MCF 10A (cell line): ENCODE data around the gene DSC2. TPM values are rescaled to one million over a fixed set of nuclear protein-coding genes. Genes with fewer than 3 reads are reported as not detected.

Source experiments
- BruUV-seq: library from RNA; stranded (reverse); fragments of 400-500 nt; replicated peaks from 2 replicates; lab custom pipeline; 2021; lab: Mats Ljungman, UMichigan
- CTCF ChIA-PET: fragments of 300-600 bp; sonication (Branson Sonifier 250); formaldehyde crosslinking; extraction: SDS; loops from one replicate; lab custom pipeline; 2021; ENCODE audit warnings: antibody characterized with exemption, inconsistent platforms; lab: Yijun Ruan, JAX
- POLR2A ChIA-PET: fragments of 300-600, 350-650 bp; sonication (Branson Sonifier 250); formaldehyde crosslinking; extraction: SDS; loops from one replicate; lab custom pipeline; 2020; ENCODE audit warnings: antibody characterized with exemption, inconsistent platforms; lab: Yijun Ruan, JAX
- DNase-seq: peaks from one replicate; pipeline ENCODE4 v3.0.0-alpha.2; 2018; ENCODE audit not compliant: unreplicated experiment
- H3K27ac Mint-ChIP-seq: one replicate; pipeline ENCODE4 v1.8.0; 2022; ENCODE audit warnings: mild to moderate bottlenecking, low read depth, mixed read lengths; ENCODE audit not compliant: unreplicated experiment
- H3K27me3 Mint-ChIP-seq: one replicate; pipeline ENCODE4 v1.8.0; 2022; ENCODE audit warnings: mixed read lengths; ENCODE audit not compliant: insufficient read depth, unreplicated experiment
- H3K36me3 Mint-ChIP-seq: one replicate; pipeline ENCODE4 v1.8.0; 2022; ENCODE audit warnings: mild to moderate bottlenecking, moderate library complexity, mixed read lengths; ENCODE audit not compliant: insufficient read depth, unreplicated experiment
- H3K4me1 Mint-ChIP-seq: one replicate; pipeline ENCODE4 v1.8.0; 2022; ENCODE audit warnings: mixed read lengths; ENCODE audit not compliant: insufficient read depth, unreplicated experiment
- H3K4me3 Mint-ChIP-seq: one replicate; pipeline ENCODE4 v1.8.0; 2022; ENCODE audit warnings: mild to moderate bottlenecking, moderate library complexity, mixed read lengths; ENCODE audit not compliant: unreplicated experiment
- H3K9me3 Mint-ChIP-seq: one replicate; pipeline ENCODE4 v1.8.0; 2022; ENCODE audit warnings: mixed read lengths; ENCODE audit not compliant: unreplicated experiment
- intact Hi-C: fragments of 100-400 bp; cut with micrococcal nuclease; formaldehyde crosslinking; loops from 2 replicates; pipeline ENCODE4 v1.14.1; 2022
- total RNA-seq: library from RNA; stranded (reverse); gene quantifications from 2 replicates; pipeline ENCODE4 v1.2.3, GENCODE V29; 2022
- TF ChIP-seq, protein P1 (sequence below): fragments of 200-600 bp; IDR thresholded peaks from one replicate; pipeline ENCODE4 v1.8.0; 2022; ENCODE audit warnings: antibody characterized with exemption, mild to moderate bottlenecking; ENCODE audit not compliant: unreplicated experiment

The DSC2 gene
- total RNA-seq, 1 experiment from 2014 or later: 11.3 TPM

DNA sequence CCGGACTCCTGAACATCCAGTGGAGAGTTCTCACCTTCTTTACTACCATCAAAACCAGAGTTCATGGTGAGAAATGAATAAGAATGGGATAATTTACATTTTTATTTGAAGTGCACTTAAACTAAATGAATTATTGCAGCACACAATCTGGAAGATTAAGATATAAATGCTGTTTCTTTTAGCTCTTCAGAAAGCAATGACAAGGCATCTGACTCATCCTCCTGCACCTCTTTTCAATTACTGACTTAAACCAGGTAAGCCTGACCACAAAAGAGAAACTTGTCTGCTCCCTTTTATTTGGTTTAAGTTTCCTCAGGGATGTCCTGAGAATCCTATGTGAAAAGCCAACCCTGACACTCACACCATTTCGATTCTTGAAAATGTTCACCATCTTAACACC is 720 bp upstream of the DSC2 start:
- Mint-ChIP-seq H3K27ac (no peak overlapping the region), H3K4me1 (peaks cover 30% of the 10 kb centered on the region), H3K27me3 (no peaks in the 10 kb centered on the region), H3K9me3 (no peaks in the 10 kb centered on the region), H3K4me3 (peak overlapping the region; percentile 82), H3K36me3 (no peaks in the 10 kb centered on the region)
- BruUV-seq: no TSS peak
- intact Hi-C loops: loop anchor here (5.0 to 10.0 kb wide), 2 partner anchors 139 to 322 kb away; no protein-coding TSS in a partner anchor
- peak; percentile 38 for DNase-seq
- ChIA-PET CTCF (interaction anchor here (0.8 to 1.0 kb wide), 3 partner anchors 103 to 169 kb away, joined by 3 to 4 read pairs (median 3); no protein-coding TSS in a partner anchor), POLR2A (interaction anchor here (0.6 to 9.4 kb wide), 22 partner anchors 14 to 393 kb away, joined by 3 to 221 read pairs (median 5); partner anchors contain the start of gene DSC3)
- TF ChIP-seq, protein P1, sequence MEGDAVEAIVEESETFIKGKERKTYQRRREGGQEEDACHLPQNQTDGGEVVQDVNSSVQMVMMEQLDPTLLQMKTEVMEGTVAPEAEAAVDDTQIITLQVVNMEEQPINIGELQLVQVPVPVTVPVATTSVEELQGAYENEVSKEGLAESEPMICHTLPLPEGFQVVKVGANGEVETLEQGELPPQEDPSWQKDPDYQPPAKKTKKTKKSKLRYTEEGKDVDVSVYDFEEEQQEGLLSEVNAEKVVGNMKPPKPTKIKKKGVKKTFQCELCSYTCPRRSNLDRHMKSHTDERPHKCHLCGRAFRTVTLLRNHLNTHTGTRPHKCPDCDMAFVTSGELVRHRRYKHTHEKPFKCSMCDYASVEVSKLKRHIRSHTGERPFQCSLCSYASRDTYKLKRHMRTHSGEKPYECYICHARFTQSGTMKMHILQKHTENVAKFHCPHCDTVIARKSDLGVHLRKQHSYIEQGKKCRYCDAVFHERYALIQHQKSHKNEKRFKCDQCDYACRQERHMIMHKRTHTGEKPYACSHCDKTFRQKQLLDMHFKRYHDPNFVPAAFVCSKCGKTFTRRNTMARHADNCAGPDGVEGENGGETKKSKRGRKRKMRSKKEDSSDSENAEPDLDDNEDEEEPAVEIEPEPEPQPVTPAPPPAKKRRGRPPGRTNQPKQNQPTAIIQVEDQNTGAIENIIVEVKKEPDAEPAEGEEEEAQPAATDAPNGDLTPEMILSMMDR: no peak

DNA sequence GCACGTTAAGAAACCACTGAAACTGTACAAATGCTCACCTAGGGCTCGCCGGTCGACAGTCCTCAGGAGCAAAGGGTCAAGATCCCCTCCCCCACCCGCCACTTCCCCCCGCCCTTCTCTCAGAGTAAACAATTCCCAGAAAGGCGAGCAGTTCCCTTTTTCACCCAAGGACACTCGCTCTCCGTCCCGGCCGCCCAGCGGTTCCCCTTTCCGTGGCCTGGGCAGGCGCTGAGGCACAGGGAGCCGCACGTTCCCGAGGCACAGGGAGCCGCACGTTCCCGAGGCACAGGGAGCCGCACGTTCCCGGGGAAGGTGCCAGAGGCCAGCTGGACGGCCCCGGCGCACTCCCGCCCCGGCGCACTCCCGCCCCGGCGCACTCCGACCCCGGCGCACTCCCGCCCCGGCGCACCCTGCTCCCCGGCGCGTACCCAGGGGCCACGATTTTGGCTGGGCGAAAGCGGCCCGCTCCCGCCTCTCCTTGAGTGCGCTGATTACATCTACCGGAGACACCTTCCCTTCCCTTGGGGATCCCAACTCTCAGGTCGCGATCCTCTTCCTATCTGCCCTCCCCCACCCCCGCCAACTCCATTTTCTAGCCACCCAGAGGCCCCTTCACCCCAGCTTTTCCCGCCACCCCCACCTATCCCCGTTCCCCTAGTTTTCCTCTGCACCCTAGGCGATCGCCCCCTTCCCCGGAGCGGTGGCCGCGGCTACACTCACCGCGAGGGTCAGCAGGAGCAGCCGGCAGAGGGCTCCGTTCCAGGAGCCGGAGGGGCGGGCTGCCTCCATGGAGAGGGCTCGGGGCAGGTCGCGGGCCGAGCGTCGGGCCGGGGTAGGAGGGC is 817 bp downstream of the DSC2 start:
- intact Hi-C loops: loop anchor here (2.0 to 10.0 kb wide), 4 partner anchors 59 to 323 kb away; partner anchors contain the start of gene DSC3
- H3K27me3 Mint-ChIP-seq: no peaks in the 10 kb centered on the region
- H3K4me1 Mint-ChIP-seq: peaks cover 30% of the 10 kb centered on the region
- TF ChIP-seq, protein P1: no peak
- ChIA-PET CTCF (interaction anchor here (0.5 to 1.1 kb wide), 2 partner anchors 143 to 164 kb away, joined by 3 to 4 read pairs; no protein-coding TSS in a partner anchor), POLR2A (interaction anchor here (0.6 to 9.4 kb wide), 36 partner anchors 11 to 412 kb away, joined by 3 to 221 read pairs (median 4); partner anchors contain the start of genes DSC3 and DSG3)
- peak overlapping the region; percentile 82 for H3K4me3 Mint-ChIP-seq
- TSS peak; percentile 24 for BruUV-seq
- H3K9me3 Mint-ChIP-seq: no peaks in the 10 kb centered on the region
- peak overlapping the region; percentile 81 for H3K27ac Mint-ChIP-seq
- peak; percentile 53 for DNase-seq
- H3K36me3 Mint-ChIP-seq: no peaks in the 10 kb centered on the region

GRCh38 chr18:31100436-31101182 is 1.6 kb downstream of the DSC2 start:
- H3K4me3 Mint-ChIP-seq: peak overlapping the region; percentile 82
- ChIA-PET CTCF (interaction anchor here (0.9 to 1.2 kb wide), 4 partner anchors 88 to 144 kb away, joined by 3 read pairs; no protein-coding TSS in a partner anchor), POLR2A (interaction anchor here (0.7 to 9.4 kb wide), 35 partner anchors 10 to 413 kb away, joined by 3 to 221 read pairs (median 4); partner anchors contain the start of genes DSC1, DSC3 and DSG3)
- peak; percentile 56 for DNase-seq
- intact Hi-C loops: loop anchor here (2.0 to 10.0 kb wide), 4 partner anchors 58 to 324 kb away; partner anchors contain the start of gene DSC3
- BruUV-seq: TSS peak; percentile 32
- no peaks in the 10 kb centered on the region for H3K36me3 Mint-ChIP-seq
- H3K27me3 Mint-ChIP-seq: no peaks in the 10 kb centered on the region
- H3K9me3 Mint-ChIP-seq: no peaks in the 10 kb centered on the region
- peaks cover 30% of the 10 kb centered on the region for H3K4me1 Mint-ChIP-seq
- H3K27ac Mint-ChIP-seq: peak overlapping the region; percentile 81
- TF ChIP-seq, protein P1: no peak
